NCI-H748 treated with DMSO at 0.1 percent for 48 hours (cell line): Measurements from ENCODE around the gene CHST14.
"Not testable (repeated sequence)": the region's sequence is repeated elsewhere in the genome, so short reads cannot be mapped to it uniquely, and the experiment has no call there.

ENCODE experiments used
- DNase-seq: peaks from one replicate; lab custom pipeline; 2025; lab: John Stamatoyannopoulos, UW

The CHST14 gene

DNA sequence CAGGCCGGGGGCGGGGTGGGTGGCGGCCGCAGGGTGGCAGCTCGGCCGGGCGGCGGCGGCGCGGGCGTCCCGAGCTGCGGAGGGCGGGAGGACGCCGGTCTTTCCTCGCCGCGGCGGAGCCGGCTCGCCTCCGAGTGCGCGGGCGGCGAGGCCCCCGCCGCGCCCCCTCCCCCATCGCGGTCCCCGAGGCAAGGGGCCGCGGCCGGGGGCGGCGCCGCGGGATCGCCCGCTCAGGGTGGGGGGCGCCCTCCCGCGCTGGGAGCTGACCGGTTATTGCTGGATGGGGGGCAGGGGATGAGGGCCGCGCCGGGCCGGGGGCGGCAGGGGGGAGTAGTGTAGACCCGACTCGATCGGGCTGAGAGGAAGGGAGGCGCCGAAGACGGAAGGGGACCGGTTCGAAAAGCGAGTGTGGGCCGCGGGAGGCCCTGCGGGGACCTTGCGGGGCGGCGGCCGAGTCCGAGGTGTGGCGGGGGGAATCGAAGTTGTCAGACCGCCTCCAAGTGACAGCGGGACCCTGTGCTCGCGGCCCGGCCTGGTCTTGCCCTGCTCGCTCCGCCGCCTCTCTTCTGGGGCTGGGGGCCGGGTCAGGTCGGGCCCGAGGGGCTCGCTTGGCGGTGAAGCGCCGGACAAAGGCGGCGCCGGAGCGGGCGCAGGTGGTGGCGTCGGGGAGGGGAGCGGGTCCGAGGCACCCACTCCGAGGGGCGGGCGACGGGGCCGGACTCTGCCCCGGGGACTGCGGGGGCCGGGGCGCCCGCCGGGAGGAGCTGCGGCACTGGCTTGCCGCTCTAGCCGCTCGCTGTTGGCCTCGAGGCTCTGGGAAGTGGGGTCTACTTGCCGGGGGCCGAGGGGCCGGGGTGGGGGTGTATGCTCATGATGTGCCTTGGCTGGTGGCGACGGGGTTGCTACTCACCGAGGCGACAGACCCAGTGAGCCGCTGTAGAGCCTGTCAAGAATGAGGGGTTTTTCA is 28.9 kb upstream of the CHST14 start:
- no peak for DNase-seq

DNA sequence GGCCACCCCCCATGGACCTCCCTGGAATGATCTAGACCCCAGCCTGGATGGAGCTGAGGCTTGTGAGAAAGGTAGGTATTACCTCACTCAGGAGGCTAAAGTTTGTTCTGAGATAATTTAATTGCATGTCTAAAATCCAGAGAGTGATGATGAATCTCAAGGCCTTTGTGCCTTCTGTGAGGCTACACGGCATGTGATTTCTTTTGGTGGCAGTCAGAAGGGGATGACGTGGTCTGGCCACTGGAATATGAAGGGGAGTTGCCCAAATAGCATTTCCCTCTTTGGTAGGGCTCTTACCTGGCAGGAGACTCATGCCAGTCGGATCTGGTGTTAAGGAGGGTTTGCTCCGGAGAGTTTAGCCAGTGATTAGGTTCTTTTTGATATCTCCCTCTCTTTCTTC is 27.5 kb upstream of the CHST14 start:
- no peak for DNase-seq

DNA sequence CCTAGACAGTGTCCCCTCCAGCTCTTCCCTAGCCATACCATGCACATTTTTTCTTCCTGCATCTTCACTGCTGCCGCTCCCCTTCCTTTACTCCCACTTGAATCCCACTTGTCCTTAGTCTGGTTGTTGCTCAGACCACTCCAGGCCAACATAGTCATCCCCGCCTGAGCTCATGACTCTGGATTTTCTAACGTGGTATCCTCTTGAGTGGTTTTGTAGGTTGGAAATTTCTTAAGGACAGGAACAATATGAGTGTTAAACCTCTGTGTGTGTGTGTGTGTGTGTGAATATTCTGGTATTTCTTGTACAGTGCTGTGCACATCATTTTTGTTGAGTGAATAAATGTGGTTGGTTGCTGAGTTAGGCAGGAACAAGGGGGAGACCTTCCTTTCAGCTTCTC is 26.9 kb upstream of the CHST14 start:
- no peak for DNase-seq

DNA sequence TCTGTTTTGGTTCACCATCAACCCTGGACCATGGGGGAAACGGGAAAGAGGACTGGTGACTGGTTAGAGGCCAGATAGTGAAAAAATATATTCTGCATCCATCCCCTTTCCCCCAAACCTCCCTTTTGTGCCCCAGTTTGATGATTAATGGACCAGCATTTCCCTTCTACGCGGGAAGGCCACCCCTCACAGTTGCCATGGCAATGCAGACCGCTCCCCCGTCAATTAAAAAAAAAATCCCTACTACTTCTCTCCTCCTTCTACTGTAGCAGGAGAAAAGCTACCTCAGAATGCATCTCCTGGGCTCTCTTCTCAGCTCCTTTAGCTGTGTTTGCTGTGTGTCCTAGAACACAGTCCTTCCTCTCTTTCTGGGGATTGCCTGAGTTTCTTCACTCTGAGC is 26.0 kb upstream of the CHST14 start:
- no peak for DNase-seq

DNA sequence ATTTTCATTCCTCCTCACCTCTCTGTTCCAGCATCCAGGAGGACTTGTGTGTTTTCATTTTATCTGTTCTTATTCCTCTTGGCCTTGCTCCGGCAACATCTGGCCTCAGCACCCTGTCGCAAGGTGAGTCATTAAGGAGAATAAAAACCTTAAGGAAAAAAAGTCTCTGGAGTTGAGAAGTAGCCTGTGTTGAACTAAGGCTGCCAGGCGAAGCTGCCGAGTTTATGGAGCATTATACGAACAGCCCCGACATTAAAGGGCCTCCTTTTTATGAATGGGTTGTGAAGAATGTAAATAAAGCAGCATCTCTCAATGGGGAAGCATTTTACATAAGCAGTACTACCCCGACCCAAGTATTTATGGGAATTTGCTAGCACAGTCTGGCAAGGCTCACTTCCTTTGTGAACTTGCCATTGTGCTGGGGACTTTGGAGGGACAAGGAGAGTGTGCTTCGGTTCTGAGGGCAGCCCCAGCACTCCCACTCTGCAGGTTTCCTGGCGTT is 25.3 kb upstream of the CHST14 start:
- DNase-seq: no peak

DNA sequence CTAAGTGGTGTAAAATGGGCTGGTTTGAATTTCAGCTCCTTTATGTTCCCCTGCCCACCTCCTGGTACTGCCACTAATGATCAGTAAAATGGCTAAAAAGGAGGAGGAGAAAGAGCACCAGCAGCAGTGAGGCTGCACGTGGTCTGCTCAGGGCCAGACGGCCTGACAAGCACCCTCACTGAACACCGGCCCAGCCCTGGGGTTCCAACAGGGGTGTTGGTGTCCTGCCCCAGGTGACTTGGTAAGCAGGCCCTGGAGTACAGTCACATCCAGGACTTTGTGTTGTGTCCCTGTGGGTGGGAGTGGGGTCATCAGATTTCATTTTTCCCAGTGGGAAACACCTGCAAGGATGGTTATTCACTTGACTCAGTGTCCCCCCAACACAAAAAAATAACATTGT is 24.6 kb upstream of the CHST14 start:
- DNase-seq: no peak

DNA sequence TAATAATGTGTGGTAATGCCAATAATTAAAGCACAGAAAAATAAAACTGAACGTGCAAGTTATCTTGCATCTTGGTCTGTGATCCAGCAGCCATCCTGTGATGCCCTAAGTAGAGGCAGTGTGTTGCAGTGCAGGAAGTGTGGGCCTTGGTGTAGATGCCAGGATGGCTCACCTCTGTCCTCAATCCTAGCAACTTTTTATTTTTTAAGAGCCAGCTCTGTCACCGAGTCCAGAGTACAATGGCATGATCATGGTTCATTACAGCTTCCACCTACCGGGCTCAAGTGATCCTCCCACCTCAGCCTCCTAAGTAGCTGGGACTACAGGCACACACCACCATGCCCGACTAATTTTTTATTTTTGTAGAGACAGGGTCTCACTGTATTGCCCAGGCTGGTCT is 22.4 kb upstream of the CHST14 start:
- DNase-seq: no peak

DNA sequence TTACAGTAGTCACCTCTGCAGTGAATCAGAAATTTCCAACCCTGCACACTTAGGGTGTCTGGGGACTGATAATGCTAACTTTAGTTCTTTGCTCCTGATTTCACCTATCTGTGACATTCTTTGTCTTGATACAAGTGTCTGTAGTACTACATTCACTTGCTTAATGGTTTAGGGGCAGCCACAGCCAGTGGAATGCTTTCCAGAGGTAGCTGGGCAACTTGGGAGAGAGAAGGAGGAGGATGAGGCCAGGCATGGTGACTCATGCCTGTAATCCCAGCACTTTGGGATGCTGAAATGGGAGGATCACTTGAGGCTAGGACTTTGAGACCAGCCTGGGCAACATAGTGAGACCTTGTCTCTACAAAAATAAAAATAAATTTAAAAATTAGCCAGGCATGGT is 21.5 kb upstream of the CHST14 start:
- DNase-seq: no peak

DNA sequence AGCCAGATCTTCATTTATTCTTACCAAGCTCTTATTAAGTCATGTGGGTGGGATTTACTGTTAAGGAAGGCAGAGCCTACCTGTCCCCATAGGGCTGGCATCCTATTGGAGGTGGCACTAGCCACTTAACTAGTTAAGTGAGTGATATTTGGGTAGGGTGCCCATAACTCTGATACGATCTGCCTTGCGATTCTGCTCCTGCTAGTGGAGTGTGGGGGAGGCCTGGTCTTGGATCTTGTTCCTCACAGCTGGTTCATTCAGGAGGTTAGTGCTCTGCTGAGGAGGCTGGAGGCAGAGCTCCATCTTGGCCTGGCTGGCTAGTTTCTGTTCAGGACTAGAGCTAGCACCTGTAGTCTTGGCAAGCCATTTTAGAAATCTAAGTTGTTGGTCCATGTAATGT is 20.7 kb upstream of the CHST14 start:
- no peak for DNase-seq

DNA sequence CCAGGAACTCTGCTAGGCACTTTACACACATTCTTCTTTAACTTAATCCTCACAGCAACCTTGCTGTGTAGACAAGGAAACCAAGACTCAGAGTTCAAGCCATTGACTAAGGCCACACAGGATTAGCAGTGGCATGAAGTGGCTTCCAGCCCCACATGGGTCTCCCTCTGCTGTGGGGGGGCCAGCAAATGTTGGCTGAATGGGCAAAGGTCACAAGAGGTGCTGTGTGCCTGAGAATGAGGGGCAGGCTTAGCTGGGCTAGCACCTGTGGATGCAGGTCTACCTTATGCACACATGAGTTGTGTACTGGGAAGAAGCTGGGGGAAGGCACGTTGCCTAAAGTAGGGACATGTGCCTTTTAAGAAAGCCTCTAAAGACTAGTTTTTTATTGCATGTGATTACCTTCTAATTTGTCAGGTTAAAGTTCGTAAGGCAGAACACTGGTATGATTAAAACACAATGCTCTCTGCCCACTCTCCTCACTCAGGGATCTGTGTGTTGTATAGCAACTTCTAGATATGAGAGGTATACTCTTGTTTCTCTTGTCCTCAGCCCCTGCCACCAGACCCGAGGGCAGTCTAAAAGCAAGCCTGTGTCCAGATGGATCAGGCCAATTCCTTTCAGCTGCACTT is 19.1 kb upstream of the CHST14 start:
- no peak for DNase-seq

DNA sequence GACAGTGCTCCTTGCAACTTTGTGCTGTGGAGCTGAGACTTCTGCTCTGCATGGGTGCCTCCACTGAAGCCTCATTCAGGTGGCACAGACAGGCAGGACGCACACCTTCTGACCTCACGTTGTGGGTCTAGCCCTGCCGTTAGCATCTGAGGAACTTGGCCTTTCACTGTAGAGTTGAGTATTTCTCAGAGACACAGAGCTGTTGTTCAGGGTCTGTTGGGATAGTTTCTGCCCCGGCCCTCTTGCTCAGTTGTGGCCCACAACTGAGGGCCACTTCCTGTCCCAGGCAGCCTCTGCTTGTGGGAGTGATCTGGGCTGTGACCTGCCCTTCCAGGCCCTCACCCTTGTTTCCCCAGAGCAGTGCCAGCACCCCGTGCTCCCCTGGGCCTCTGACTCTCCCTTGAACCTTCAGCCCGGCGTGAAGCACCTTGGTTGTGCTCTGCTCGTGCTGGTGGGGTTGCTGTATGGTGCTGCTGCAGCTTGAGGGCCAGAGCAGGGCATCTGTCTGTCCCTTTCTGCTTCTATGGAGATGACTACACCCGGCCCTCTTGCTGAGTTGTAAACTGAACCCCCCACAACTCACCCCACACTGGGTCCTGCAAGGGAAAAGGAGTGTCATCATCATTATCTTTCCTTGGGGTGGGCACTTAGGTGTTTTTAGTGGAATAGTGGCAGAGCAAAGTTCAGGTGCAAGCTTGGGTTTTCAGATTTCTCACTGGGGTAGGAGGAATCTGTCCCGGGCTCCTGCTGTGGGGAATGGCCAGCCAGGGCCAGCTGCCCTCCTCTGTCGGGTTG is 18.3 kb upstream of the CHST14 start:
- DNase-seq: no peak

DNA sequence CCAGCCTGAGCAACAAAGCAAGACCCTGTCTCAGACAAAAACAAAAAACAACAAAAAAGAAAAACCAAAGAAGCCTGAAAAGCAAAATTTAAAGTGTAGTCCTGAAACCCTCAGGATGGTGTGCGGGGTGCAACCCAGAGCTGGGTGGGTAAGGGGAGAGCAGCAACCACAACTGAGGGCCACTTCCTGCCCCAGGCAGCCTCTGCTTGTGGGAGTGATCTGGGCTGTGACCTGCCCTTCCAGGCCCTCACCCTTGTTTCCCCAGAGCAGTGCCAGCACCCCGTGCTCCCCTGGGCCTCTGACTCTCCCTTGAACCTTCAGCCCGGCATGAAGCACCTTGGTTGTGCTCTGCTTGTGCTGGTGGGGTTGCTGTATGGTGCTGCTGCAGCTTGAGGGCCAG is 16.8 kb upstream of the CHST14 start:
- not testable (repeated sequence) for DNase-seq

DNA sequence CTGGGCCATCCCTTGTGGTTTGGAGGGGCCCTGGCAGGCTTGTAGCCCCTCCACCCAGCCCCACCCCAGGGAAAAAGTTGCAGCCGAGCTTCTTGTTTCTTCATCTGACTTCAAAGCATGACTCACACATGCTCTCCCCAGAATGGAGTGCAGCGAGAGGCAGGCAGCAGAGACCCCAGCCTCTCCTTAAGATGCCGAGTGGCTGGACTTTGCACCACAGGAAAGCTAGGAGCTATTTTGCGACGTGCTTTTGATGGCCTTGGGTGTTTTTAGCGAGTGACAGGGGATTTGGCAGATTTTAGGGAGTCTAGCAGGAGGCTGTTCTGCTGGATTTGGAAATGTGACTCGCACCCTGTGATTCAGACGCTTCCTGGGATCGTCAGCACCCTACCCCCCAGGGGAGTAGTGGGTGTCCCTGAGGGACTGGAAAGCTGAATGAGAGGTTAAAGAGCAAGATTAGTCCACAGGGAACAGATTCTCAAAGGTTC is 15.8 kb upstream of the CHST14 start:
- DNase-seq: no peak

DNA sequence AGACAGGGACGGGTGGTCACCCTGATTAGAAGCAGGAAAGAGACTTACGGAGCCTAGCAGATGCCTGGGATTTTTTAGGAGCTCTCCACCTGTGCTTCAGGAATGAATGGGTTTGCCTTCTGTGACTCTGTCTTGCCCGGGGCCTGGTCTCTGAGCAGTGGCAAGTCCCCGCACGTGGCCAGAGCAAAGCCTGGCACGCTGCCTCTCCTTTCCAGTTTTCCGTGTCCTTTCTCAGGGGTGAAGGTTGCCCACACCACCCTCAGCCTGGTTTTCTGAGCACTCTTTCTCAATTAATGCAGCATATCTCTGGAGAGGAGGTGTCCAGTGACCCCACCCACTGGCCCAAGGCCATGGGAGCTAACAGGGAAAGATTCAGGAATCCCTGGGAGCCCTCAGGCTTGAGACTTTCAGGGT is 14.5 kb upstream of the CHST14 start:
- DNase-seq: no peak

DNA sequence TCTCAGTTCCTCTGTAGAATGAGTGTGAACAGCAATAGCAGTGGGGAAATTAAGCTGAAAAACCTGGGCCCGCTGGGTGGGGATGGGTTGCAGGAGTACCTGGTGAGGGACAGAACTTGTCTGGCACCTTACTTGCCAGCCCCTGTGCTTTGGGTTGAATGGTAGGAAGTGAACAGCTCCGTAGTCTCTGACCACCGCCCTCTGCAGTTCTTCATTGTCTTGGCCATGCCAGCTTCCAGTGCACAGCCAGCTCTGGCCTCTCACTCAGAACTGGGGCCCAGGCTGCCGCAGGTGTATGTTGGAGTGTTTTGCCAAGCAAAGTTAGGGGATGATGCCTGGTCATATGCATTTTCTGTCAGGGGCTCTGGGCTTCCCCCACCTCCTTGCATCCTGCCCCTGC is 14.0 kb upstream of the CHST14 start:
- no peak for DNase-seq

DNA sequence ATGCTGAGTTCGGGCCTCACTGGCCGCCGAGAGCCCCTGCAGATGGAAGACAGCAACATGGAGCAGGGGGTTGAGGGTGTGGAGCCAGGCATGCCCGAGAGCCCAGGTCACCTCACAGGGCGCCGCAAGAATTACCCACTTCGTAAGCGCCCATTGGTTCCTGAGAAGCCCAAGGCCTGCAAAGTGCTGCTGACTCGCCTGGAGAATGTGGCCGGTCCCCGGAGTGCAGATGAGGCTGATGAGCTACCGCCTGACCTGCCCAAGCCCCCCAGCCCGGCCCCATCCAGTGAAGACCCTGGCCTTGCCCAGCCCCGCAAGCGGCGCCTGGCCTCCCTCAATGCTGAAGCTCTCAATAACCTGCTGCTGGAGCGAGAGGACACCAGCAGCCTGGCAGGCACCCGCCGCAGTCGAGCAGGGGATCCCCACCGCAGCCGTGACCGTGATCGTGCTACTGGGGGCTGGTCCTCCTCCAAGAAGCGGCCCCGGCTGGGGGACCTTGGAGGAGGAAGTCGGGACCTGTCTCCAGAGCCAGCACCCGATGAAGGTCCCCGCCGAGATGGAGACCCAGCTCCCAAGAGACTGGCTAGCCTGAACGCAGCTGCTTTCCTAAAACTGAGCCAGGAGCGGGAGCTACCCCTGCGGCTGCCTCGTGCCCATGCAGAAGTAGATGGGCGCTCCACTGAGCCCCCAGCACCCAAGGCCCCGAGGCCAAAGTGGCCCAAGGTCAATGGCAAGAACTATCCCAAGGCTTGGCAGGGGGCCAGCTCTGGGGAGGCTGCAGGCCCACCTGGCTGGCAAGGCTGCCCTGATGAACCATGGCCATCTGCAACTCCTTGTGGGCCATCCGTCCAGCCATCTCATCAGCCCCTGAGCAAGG is 12.1 kb upstream of the CHST14 start:
- no peak for DNase-seq

DNA sequence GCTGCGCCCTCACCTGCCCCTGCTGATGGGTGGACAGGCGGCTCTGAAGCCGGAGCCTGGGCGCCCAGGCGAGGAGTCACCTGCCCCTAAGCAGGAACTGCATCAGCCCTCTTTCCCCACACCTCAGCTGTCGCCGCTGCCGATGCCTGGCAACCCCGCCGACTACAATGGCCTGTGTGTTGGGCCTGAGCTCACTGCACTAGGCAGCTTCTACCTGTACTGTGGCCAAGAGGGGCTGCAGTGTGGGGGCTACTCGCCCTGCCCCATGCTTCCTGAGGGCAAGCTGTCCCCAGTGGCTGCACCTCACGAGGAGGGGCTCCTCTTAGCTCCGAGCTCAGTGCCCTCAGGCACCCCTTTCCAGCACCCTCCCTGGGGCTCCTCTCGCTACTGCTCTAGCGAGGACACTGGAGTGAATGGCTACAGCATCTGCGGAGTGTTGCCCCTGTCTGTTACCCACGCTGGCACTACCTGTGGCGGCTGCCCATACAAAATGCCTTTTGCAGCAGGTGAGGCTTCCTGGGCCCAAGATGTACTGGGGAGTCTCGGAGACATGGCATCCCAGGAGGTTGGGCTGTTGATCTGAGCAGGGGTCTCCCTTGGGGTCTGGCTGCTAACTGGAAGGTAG is 11.3 kb upstream of the CHST14 start:
- no peak for DNase-seq

DNA sequence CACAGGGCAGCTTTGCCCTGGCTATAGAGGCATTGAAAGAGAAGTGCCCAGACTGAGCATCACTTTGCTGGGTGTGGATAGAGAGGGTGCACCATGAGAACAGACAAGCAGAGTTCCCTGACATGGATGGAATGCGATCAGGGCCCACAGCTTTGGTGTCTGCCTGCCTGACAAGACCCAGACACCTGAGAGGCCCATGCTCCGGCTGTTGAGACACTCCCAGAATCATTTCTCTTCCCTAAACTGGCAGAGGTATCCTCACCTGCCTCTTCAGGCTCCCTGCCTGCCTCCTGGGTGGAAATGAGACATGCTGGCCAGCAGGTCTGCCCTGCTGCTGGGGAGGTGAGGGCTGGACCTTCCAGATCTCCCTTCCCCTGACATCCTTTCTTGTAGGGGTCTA is 10.4 kb upstream of the CHST14 start:
- DNase-seq: no peak

DNA sequence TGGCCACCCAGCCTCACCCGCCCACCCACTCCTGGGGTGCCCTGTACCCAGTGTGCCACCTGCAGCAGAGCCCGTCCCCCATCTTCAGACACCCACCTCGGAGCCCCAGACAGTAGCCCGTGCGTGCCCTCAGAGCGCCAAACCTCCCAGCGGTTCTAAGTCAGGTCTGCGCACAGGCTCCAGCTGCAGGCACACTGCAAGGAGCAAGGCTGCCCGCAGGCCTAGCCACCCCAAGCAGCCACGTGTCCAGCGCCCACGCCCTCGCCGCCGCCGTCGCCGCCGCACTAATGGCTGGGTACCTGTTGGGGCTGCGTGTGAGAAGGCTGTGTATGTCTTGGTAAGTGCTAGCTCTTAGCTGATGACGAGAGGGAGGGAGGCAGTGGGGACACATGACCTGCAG is 8.8 kb upstream of the CHST14 start:
- no peak for DNase-seq

DNA sequence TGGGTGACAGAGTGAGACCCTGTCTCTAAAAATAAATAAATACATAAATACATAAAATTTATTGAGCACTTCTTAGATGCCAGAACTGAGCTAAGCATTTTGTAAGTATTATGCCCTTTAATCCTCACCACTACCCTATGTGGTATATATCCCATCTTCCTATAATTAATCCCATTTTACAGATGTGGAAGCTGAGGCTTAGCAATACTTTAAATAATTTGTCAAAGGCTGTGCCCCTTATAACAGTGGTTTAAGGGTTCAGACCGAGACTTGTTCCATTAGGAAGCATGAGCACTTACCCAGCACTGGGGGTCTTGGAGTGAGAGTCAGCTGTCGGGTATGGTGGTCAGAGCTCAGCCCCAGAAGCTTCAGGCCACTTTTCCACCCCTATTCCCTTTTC is 7.5 kb upstream of the CHST14 start:
- DNase-seq: no peak
